HEK293T (cell line): ENCODE measurements around the gene RASSF8.
A peak's percentile ranks its signal among the peaks of the same experiment; 100 is the strongest.

Source experiments
- CTCF ChIA-PET: fragments of 350-600 bp; formaldehyde crosslinking; extraction: SDS; loops from one replicate; lab custom pipeline; 2021; ENCODE audit warnings: antibody characterized with exemption, inconsistent platforms; lab: Yijun Ruan, JAX
- POLR2A ChIA-PET: fragments of 350-600 bp; formaldehyde crosslinking; extraction: SDS; loops from one replicate; lab custom pipeline; 2020; ENCODE audit warnings: antibody characterized with exemption, inconsistent platforms; lab: Yijun Ruan, JAX
- DNase-seq: peaks from one replicate; pipeline ENCODE4 v3.0.0; 2012; ENCODE audit warnings: mixed read lengths; ENCODE audit errors: extremely low spot score
- ARNT ChIP-seq: fragments of 450-650 bp; IDR thresholded peaks from 2 replicates; pipeline ENCODE4 v1.6.1; 2017; ENCODE audit warnings: mild to moderate bottlenecking
- BHLHE40 ChIP-seq: fragments of 450-650 bp; IDR thresholded peaks from 2 replicates; pipeline ENCODE4 v1.6.1; 2016; ENCODE audit warnings: mild to moderate bottlenecking, moderate library complexity, borderline replicate concordance
- CTBP1 ChIP-seq: fragments of 450-650 bp; IDR thresholded peaks from 2 replicates; pipeline ENCODE4 v1.6.1; 2016; ENCODE audit warnings: borderline replicate concordance
- ELF4 ChIP-seq: fragments of 450-650 bp; IDR thresholded peaks from 2 replicates; pipeline ENCODE4 v1.6.1; 2017; ENCODE audit warnings: antibody characterized with exemption
- FOXA1 ChIP-seq: fragments of 450-650 bp; IDR thresholded peaks from 2 replicates; pipeline ENCODE4 v1.6.1; 2016; ENCODE audit warnings: mild to moderate bottlenecking
- FOXK2 ChIP-seq: fragments of 450-650 bp; IDR thresholded peaks from 2 replicates; pipeline ENCODE4 v1.6.1; 2016; ENCODE audit warnings: mild to moderate bottlenecking
- FOXM1 ChIP-seq: fragments of 450-650 bp; IDR thresholded peaks from 2 replicates; pipeline ENCODE4 v1.6.1; 2017; ENCODE audit warnings: mild to moderate bottlenecking, borderline replicate concordance
- HDGF ChIP-seq: fragments of 450-650 bp; IDR thresholded peaks from 2 replicates; pipeline ENCODE4 v1.6.1; 2017; ENCODE audit warnings: antibody characterized with exemption, borderline replicate concordance
- L3MBTL2 ChIP-seq: fragments of 450-650 bp; conservative IDR thresholded peaks from 2 replicates; pipeline ENCODE4 v1.6.1; 2016; ENCODE audit warnings: mild to moderate bottlenecking
- LEF1 ChIP-seq: fragments of 450-650 bp; IDR thresholded peaks from 2 replicates; pipeline ENCODE4 v1.6.1; 2017; ENCODE audit warnings: mild to moderate bottlenecking, borderline replicate concordance
- NFRKB ChIP-seq: fragments of 450-650 bp; IDR thresholded peaks from 2 replicates; pipeline ENCODE4 v1.6.1; 2016; ENCODE audit warnings: mild to moderate bottlenecking, moderate library complexity
- SP1 ChIP-seq: fragments of 450-650 bp; IDR thresholded peaks from 2 replicates; pipeline ENCODE4 v1.6.1; 2017
- SUZ12 ChIP-seq: fragments of 450-650 bp; IDR thresholded peaks from 2 replicates; pipeline ENCODE4 v1.6.1; 2016; ENCODE audit warnings: mild to moderate bottlenecking
- TARDBP ChIP-seq: fragments of 450-650 bp; IDR thresholded peaks from 2 replicates; pipeline ENCODE4 v1.6.1; 2016
- ZNF384 ChIP-seq: fragments of 450-650 bp; IDR thresholded peaks from 2 replicates; pipeline ENCODE4 v1.6.1; 2016
- TF ChIP-seq, protein P1 (sequence below): fragments of 450-650 bp; IDR thresholded peaks from 2 replicates; pipeline ENCODE4 v1.6.1; 2016

The RASSF8 gene

GRCh38 chr12:25980035-25980434 lies 21.6 kb downstream of the RASSF8 start:
- ChIA-PET CTCF (interaction anchor here (0.6 to 1.4 kb wide), 2 partner anchors 20 to 1037 kb away, joined by 5 to 9 read pairs; no protein-coding TSS in a partner anchor), POLR2A (no interaction called here)
- TF ChIP-seq ZNF384, result no peak
- no peak for TF ChIP-seq FOXK2
- no peak for TF ChIP-seq BHLHE40
- no peak for TF ChIP-seq CTBP1
- TF ChIP-seq SP1, result no peak
- TF ChIP-seq ELF4, result no peak
- TF ChIP-seq, protein P1, sequence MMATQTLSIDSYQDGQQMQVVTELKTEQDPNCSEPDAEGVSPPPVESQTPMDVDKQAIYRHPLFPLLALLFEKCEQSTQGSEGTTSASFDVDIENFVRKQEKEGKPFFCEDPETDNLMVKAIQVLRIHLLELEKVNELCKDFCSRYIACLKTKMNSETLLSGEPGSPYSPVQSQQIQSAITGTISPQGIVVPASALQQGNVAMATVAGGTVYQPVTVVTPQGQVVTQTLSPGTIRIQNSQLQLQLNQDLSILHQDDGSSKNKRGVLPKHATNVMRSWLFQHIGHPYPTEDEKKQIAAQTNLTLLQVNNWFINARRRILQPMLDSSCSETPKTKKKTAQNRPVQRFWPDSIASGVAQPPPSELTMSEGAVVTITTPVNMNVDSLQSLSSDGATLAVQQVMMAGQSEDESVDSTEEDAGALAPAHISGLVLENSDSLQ, result no peak
- TF ChIP-seq SUZ12, result no peak
- TF ChIP-seq HDGF, result no peak
- TF ChIP-seq FOXM1, result no peak
- TF ChIP-seq ARNT, result no peak
- no peak for TF ChIP-seq LEF1
- no peak for TF ChIP-seq TARDBP
- no peak for DNase-seq

GRCh38 chr12:25981597-25981996 lies 23.1 kb downstream of the RASSF8 start:
- ChIA-PET CTCF (no interaction called here), POLR2A (interaction anchor here (1.2 kb wide), 1 partner anchor 23 kb away, joined by 4 read pairs; the partner anchor contains the start of gene RASSF8)
- no peak for DNase-seq
- TF ChIP-seq ELF4, result no peak
- TF ChIP-seq, protein P1, result peak; percentile 56

- POLR2A ChIA-PET, result interaction anchor here (1.2 kb wide), 1 partner anchor 24 kb away, joined by 4 read pairs; the partner anchor contains the start of gene RASSF8
- TF ChIP-seq FOXM1 (no peak), ZNF384 (no peak), SP1 (no peak), HDGF (no peak)
- CTCF ChIA-PET, result no interaction called here
- DNase-seq, result no peak
Measured at GRCh38 chr12:25982416-25982815, 23.9 kb downstream of the RASSF8 start.

GRCh38 chr12:25983625-25984024 lies 25.1 kb downstream of the RASSF8 start:
- ChIA-PET CTCF (no interaction called here), POLR2A (no interaction called here)
- TF ChIP-seq, protein P1, result no peak
- no peak for TF ChIP-seq CTBP1
- TF ChIP-seq ELF4, result no peak
- no peak for TF ChIP-seq FOXK2
- TF ChIP-seq HDGF, result no peak
- no peak for TF ChIP-seq TARDBP
- no peak for TF ChIP-seq SUZ12
- no peak for TF ChIP-seq ZNF384
- TF ChIP-seq FOXA1, result no peak
- TF ChIP-seq FOXM1, result no peak
- no peak for TF ChIP-seq ARNT
- no peak for TF ChIP-seq LEF1
- TF ChIP-seq L3MBTL2, result no peak
- TF ChIP-seq BHLHE40, result no peak
- TF ChIP-seq NFRKB, result no peak
- TF ChIP-seq SP1, result no peak

GRCh38 chr12:25984759-25985158 lies 26.3 kb downstream of the RASSF8 start:
- POLR2A ChIA-PET, result interaction anchor here (0.6 kb wide), 1 partner anchor 29 kb away, joined by 3 read pairs; no protein-coding TSS in a partner anchor
- TF ChIP-seq NFRKB, result no peak
- no peak for TF ChIP-seq ARNT
- TF ChIP-seq L3MBTL2, result no peak
- TF ChIP-seq HDGF, result no peak
- TF ChIP-seq CTBP1, result no peak
- DNase-seq, result no peak
- CTCF ChIA-PET, result no interaction called here

More at GRCh38 chr12:25983625-25984024, 25.1 kb downstream of the RASSF8 start:
- no peak for DNase-seq

DNA sequence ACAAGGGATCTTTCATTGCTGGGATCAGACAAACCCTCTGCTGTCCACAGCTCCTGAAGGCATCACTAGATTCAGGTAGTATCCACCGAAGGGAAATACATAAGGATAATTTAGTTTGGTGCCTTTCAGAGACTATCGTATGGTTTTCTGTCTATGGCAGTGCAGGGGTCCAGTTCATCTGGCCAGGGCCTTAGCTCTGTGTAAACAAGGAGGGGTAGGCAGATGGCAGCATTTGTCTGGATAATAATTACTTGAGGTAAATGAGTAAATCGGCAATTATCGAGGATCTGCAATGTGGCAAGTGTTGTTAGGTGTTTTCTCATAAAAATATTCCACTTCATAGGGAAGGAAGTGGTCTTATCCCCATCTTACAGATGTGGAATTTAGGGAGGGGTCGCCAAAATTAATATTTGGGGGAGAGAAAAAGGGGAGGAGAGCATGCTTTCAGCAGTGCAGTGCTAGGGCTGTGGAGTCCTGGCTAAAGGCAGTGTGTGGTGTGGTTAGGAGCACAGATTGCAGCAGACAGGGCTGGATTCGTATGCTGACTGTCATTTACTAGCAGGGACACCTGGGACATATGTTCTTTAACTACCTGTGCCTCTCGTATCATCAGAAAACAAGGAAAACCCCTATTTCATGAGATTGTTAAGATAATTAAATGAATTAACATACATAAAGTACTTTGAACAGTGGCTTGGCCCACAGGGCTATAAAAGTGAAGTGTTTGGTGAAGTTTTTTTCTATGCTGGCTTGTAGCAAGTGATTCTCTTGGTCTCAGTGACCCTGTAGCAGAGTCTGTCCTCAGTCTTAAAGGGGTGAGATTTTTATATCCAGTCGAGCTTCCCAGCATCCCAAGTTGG lies 27.1 kb downstream of the RASSF8 start:
- ChIA-PET CTCF (no interaction called here), POLR2A (interaction anchor here (0.6 kb wide), 1 partner anchor 30 kb away, joined by 3 read pairs; no protein-coding TSS in a partner anchor)
- DNase-seq, result no peak
- TF ChIP-seq FOXK2 (no peak), L3MBTL2 (no peak), BHLHE40 (no peak), ARNT (no peak), FOXA1 (no peak), HDGF (no peak), ELF4 (no peak), TARDBP (no peak), NFRKB (no peak), CTBP1 (no peak), LEF1 (no peak), SUZ12 (no peak)
- TF ChIP-seq, protein P1, result no peak
